Ammon's horn (tissue), 1 donor: ENCODE results near the gene LY6G6D.

Experiments
- DNase-seq: peaks from one replicate; pipeline ENCODE4 v3.0.0-alpha.2; 2016; ENCODE audit warnings: low spot score

LY6G6D gene

GRCh38 chr6:31736021-31736767 lies 21.0 kb downstream of the LY6G6D start, which contains the start of gene CLIC1:
CLIC1 (minus strand) TSS chr6:31736530; CDS start chr6:31736300, 230 bp downstream.
- no peak for DNase-seq

DNA sequence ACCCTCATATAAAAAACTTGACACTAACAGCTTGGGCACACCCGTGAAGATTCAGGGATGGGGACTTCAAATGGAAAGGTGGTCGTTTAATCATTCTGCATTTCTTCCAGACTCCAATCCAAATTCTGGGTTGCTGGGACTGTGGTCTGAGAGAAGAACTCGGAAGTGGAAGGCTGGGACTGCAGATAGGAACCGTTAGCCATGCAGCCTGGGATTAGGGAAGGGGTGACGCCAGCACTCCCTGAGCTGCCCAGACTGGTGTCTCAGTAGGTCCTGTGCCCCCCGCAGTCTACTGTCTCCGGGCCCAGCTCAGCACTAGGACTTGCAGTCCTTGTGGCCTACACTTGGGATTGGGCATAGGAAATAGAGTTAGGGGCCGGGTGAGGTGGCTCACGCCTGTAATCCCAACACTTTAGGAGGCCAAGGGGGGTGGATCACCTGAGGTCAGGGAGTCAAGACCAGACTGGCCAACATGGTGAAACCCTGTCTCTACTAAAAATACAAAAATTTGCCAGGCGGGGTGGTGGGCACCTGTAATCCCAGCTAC lies 21.7 kb downstream of the LY6G6D start:
- DNase-seq, result no peak

- no peak for DNase-seq
Observed at GRCh38 chr6:31737315-31737990, 22.3 kb downstream of the LY6G6D start.

- DNase-seq, result peak; percentile 75
Observed at GRCh38 chr6:31737991-31738979, 23.1 kb downstream of the LY6G6D start.

DNA sequence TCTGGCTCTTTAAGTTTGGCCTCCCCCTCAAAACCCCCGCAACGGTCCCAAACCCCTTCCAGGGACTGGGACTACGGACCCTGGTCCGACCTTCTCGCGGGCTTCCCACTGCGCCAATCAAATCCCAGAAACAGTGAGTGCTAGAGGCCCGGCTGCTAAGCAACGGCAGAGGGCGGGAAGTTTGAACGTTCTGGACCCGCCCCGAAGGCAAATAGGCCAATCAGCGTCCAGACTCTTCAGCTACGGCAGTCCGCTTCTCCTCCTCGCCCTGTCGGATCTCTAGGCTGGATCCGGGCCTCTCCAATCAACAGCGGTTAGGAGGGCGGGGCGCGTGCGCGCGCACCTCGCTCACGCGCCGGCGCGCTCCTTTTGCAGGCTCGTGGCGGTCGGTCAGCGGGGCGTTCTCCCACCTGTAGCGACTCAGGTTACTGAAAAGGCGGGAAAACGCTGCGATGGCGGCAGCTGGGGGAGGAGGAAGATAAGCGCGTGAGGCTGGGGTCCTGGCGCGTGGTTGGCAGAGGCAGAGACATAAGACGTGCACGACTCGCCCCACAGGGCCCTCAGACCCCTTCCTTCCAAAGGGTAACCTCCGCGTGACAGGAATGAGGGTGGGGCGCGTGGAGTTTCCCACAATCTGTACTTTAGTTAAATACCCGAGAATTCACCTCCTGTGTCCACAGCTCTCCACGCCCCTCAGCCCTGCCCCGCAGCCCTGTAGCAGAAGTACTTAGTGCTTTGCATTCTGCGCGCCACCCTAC lies 24.7 kb downstream of the LY6G6D start, which contains the start of gene MSH5:
Gene MSH5, plus strand, starts transcription at position 367 of the 758 bp plus-strand sequence. CDS start 462 bp downstream, outside the sequence.
- DNase-seq, result peak; percentile 99

DNA sequence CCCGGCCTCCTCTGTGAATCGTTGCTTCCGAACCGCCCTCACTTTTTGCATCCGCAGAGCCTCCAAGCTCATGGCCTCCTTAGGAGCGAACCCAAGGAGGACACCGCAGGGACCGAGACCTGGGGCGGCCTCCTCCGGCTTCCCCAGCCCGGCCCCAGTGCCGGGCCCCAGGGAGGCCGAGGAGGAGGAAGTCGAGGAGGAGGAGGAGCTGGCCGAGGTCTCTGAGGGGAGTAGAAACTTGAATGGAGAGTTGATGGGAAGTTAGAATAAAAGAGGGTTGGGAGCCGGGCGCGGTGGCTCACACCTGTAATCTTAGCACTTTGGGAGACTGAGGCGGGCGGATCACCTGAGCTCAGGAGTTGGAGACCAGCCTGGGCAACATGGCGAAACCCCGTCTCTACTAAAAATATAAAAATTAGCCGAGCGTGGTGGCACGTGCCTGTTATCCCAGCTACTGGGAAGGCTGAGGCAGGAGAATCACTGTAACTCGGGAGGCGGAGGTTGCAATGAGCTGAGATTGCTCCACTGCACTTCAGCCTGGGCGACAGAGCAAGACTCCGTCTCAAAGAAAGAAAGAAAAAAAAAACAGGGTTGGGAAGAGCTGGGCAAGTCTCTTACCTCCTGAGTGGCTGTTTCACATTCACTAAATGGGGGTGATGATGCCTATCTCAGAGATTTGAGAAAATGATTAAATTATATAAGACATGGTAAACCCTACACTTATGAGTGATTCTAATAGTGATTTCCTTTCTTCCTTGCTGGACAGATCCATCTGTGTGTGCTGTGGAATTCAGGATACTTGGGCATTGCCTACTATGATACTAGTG lies 25.5 kb downstream of the LY6G6D start:
- no peak for DNase-seq

DNA sequence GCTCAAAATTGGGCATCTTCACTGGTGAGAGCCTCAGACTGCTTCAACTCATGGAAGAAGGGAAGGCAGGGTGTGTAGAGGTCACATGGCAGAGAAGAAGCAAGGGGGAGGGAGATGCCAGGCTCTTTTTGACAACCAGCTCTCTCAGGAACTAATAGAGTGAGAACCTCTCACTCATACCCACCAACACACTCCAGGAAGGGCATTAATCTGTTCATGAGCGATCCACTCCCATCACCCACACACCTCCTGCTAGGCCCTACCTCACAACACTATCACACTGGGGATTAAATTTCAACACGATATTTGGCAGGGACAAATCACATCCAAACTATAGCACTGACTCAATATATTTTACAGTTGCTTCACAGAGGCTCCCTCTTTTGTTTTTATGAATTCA lies 26.7 kb downstream of the LY6G6D start:
- no peak for DNase-seq

DNA sequence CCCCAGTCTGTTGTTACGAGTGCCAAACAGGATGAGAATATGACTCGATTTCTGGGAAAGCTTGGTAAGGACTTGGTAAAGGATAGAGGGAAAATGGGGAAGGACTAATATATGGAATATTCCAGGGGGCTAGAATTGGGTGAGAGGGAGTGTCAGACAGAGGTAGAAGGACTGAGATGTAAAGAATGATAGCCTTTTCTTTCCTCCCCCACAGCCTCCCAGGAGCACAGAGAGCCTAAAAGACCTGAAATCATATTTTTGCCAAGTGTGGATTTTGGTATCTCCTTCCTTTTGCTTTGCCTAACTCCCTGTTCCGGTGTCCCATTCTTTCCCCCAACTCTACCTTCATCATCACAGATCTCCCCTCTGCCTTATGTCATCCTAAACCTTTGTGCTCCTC lies 27.7 kb downstream of the LY6G6D start:
- no peak for DNase-seq

DNA sequence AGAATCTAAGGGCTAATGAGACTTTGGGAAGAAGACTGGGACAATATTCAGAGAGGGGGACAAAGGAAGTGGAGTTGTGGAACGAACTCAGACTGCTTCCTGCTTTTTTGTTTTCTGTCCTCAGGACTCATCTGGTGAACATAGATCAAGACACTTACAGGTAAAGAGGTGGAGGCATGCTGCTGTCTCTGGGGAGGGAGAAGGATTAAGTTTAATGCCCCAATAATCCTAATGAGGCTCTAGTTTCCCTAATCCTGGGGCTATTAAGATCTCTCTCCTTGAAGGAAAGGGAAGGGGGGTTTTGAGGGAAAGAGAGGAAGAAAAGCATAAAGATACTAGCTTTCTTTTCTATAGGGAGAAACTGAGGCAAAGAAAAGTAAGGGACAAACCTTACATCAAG lies 29.3 kb downstream of the LY6G6D start:
- DNase-seq, result no peak

GRCh38 chr6:31749301-31750036 lies 34.3 kb downstream of the LY6G6D start:
- no peak for DNase-seq

GRCh38 chr6:31750411-31751022 lies 35.4 kb downstream of the LY6G6D start:
- no peak for DNase-seq

DNA sequence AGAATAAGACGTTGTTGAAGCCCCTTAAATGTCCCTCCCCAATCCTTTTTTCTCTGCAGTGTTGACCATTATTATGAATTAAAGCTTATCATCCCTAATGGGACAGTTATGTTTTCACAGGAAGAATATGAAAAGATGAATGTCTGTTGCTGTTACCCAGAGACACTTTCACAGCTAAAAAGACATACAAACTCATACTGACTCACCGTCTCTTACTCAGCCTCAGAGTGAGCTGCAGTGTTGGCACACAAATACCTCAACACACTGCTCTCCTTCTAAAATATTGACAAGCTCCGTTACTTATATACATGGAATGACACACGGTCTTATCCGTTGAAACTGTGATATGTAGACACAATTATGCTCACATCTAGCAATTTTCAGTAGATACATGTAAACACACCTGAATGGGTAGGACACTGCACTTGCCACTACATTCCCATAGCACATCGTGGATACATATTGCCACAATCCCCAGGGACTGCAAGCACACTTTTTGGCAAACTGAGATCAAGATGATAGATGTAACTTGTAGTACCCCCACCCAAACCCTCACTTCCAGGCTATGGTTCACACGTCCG lies 37.7 kb downstream of the LY6G6D start:
- DNase-seq, result no peak

DNA sequence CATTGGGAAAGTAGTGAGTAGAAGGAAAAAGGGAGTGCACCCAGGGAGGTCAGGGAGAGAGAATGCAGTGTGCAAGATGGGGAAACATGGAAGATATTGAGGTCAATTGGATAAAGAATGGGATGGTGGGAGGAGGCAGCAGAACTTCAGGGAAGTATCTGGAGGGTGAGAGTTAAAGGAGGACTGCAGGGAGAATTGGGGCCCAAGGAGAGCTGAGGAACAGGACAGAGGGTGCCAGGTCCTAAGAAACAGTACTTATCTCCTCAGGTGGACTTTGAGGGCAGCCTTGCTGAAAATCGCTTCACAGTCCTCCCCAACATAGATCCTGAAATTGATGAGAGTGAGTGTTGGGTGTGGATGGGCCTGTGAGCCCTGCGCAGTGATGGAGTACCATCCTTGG lies 43.1 kb downstream of the LY6G6D start:
- no peak for DNase-seq

GRCh38 chr6:31760790-31761189 lies 45.6 kb downstream of the LY6G6D start:
- no peak for DNase-seq

- DNase-seq, result no peak
Observed at GRCh38 chr6:31761343-31761742, 46.2 kb downstream of the LY6G6D start.

DNA sequence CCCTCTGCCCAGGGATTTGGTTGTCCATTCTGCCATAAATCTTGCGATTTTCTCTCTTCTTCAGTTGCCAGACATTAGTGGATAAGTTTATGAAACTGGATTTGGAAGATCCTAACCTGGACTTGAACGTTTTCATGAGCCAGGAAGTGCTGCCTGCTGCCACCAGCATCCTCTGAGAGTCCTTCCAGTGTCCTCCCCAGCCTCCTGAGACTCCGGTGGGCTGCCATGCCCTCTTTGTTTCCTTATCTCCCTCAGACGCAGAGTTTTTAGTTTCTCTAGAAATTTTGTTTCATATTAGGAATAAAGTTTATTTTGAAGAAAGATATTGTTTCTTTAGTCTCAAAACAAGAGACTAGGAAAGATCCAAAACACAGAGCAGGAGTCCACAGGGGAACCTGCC lies 47.2 kb downstream of the LY6G6D start, which contains the start of gene SAPCD1:
Gene SAPCD1, plus strand, starts transcription at position 301 of the 400 bp plus-strand sequence. CDS start 399 bp downstream, outside the sequence.
- DNase-seq, result no peak

DNA sequence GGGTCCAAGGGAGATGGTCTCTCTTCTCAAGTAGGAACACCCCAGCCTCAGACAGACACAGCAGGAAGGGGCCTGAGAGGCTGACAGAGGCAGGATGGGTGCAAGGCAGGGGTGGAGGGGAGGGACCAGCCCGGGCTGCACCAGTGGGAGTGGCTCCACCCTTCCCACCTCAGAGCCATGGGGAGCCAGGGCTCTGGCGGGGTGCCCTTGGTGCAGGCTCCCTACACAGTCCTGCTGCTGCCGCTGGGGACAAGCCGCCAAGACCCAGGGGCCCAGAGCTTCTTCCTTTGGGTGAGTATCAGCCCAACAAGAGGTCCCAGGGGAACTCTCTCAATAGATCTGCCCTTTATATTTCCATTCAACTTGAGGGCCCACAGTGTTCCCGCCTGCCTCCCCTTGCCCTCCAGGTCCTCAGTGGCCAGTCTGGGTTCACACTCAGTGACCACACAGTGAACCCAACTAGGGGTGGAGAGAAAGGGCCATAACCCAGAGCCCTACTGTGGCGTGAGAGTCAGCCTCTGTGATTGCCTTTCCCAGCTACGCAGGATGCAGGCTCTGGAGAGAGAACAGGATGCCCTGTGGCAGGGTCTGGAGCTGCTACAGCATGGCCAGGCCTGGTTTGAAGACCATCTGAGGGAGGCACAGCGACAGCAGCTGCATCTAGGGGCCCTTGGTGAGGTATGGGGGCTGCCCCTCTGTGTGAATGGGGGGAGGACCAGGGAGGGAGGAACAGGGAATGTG lies 47.9 kb downstream of the LY6G6D start:
- no peak for DNase-seq

GRCh38 chr6:31763619-31763940 lies 48.4 kb downstream of the LY6G6D start:
- DNase-seq, result peak; percentile 40
